ENCODE measurements around the gene SLC44A2. TPM values are rescaled to one million over a fixed set of nuclear protein-coding genes. Genes with fewer than 3 reads are reported as not detected.

The SLC44A2 gene
- total RNA-seq, 1 experiment from 2014 or later = 6.2 TPM

GRCh38 chr19:10646456-10647159 lies 21.3 kb downstream of the SLC44A2 start:
- Mint-ChIP-seq H3K4me3 (ENCODE audit: unreplicated experiment) (no peak overlapping the region), H3K4me1 (ENCODE audit: insufficient read depth, unreplicated experiment) (no peaks in the 10 kb centered on the region), H3K9me3 (ENCODE audit: unreplicated experiment) (no peaks in the 10 kb centered on the region), H3K27ac (ENCODE audit: low read depth, unreplicated experiment) (no peak overlapping the region), H3K36me3 (ENCODE audit: insufficient read depth, unreplicated experiment) (no peaks in the 10 kb centered on the region), H3K27me3 (ENCODE audit: insufficient read depth, unreplicated experiment) (no peaks in the 10 kb centered on the region)
- BruUV-seq (replicated peaks) = no TSS peak
- no peak for DNase-seq (ENCODE audit: unreplicated experiment)
- intact Hi-C loops (cut with micrococcal nuclease) = no loop called here
- CTCF ChIA-PET = interaction anchor here (0.6 to 9.2 kb wide), 7 partner anchors 17 to 163 kb away, joined by 3 to 248 read pairs (median 5); partner anchors contain the start of gene SLC44A2
- POLR2A ChIA-PET = no interaction called here
- no peak for TF ChIP-seq CTCF (IDR thresholded peaks at IDR 0.05; ENCODE audit: unreplicated experiment)

GRCh38 chr19:10648360-10648759 lies 23.0 kb downstream of the SLC44A2 start:
- BruUV-seq (replicated peaks) = no TSS peak
- H3K4me1 Mint-ChIP-seq (ENCODE audit: insufficient read depth, unreplicated experiment) = no peaks in the 10 kb centered on the region
- no peak for TF ChIP-seq CTCF (IDR thresholded peaks at IDR 0.05; ENCODE audit: unreplicated experiment)
- intact Hi-C loops (cut with micrococcal nuclease) = no loop called here
- no peak overlapping the region for H3K27ac Mint-ChIP-seq (ENCODE audit: low read depth, unreplicated experiment)
- H3K36me3 Mint-ChIP-seq (ENCODE audit: insufficient read depth, unreplicated experiment) = peaks cover 10% of the 10 kb centered on the region
- no peak for DNase-seq (ENCODE audit: unreplicated experiment)
- H3K27me3 Mint-ChIP-seq (ENCODE audit: insufficient read depth, unreplicated experiment) = no peaks in the 10 kb centered on the region
- ChIA-PET CTCF (interaction anchor here (0.6 to 9.2 kb wide), 4 partner anchors 60 to 258 kb away, joined by 3 to 248 read pairs (median 16); no protein-coding TSS in a partner anchor), POLR2A (no interaction called here)
- no peaks in the 10 kb centered on the region for H3K9me3 Mint-ChIP-seq (ENCODE audit: unreplicated experiment)
- H3K4me3 Mint-ChIP-seq (ENCODE audit: unreplicated experiment) = no peak overlapping the region

- no TSS peak for BruUV-seq (replicated peaks)
- Mint-ChIP-seq H3K36me3 (ENCODE audit: insufficient read depth, unreplicated experiment) (peaks cover 18% of the 10 kb centered on the region), H3K4me3 (ENCODE audit: unreplicated experiment) (peak overlapping the region; percentile 77), H3K9me3 (ENCODE audit: unreplicated experiment) (no peaks in the 10 kb centered on the region), H3K4me1 (ENCODE audit: insufficient read depth, unreplicated experiment) (peaks cover 12% of the 10 kb centered on the region), H3K27me3 (ENCODE audit: insufficient read depth, unreplicated experiment) (no peaks in the 10 kb centered on the region), H3K27ac (ENCODE audit: low read depth, unreplicated experiment) (no peak overlapping the region)
- POLR2A ChIA-PET = interaction anchor here (0.6 to 1.8 kb wide), 4 partner anchors 27 to 116 kb away, joined by 3 to 5 read pairs (median 4); no protein-coding TSS in a partner anchor
- CTCF ChIA-PET = interaction anchor here (0.5 to 5.1 kb wide), 3 partner anchors 8 to 71 kb away, joined by 3 to 40 read pairs (median 4); no protein-coding TSS in a partner anchor
- intact Hi-C loops (cut with micrococcal nuclease) = loop anchor here (2.0 kb wide), 1 partner anchor 43 kb away; no protein-coding TSS in a partner anchor
- DNase-seq (ENCODE audit: unreplicated experiment) = no peak
- no peak for TF ChIP-seq CTCF (IDR thresholded peaks at IDR 0.05; ENCODE audit: unreplicated experiment)
Observed at GRCh38 chr19:10651851-10652250, 26.5 kb downstream of the SLC44A2 start.

- DNase-seq (ENCODE audit: unreplicated experiment) = no peak
- Mint-ChIP-seq H3K27me3 (ENCODE audit: insufficient read depth, unreplicated experiment) (no peaks in the 10 kb centered on the region), H3K9me3 (ENCODE audit: unreplicated experiment) (no peaks in the 10 kb centered on the region), H3K27ac (ENCODE audit: low read depth, unreplicated experiment) (peak overlapping the region; percentile 98), H3K4me1 (ENCODE audit: insufficient read depth, unreplicated experiment) (peaks cover 12% of the 10 kb centered on the region), H3K36me3 (ENCODE audit: insufficient read depth, unreplicated experiment) (peaks cover 33% of the 10 kb centered on the region), H3K4me3 (ENCODE audit: unreplicated experiment) (peak overlapping the region; percentile 77)
- TSS peak; percentile 89 for BruUV-seq (replicated peaks)
- ChIA-PET CTCF (interaction anchor here (0.6 to 5.1 kb wide), 3 partner anchors 73 to 651 kb away, joined by 3 to 40 read pairs (median 3); no protein-coding TSS in a partner anchor), POLR2A (interaction anchor here (0.6 to 1.8 kb wide), 12 partner anchors 18 to 250 kb away, joined by 3 to 8 read pairs (median 3); partner anchors contain the start of genes CDC37, CDKN2D and QTRT1)
- no peak for TF ChIP-seq CTCF (IDR thresholded peaks at IDR 0.05; ENCODE audit: unreplicated experiment)
- intact Hi-C loops (cut with micrococcal nuclease) = loop anchor here (2.0 kb wide), 1 partner anchor 41 kb away; no protein-coding TSS in a partner anchor
Observed at GRCh38 chr19:10653482-10653731, 28.1 kb downstream of the SLC44A2 start.

All from MCF 10A (cell line).